ENCODE measurements around the gene ACSF3.

- TF ChIP-seq CTCF (conservative IDR thresholded peaks at IDR 0.05 in 1 of 2, IDR thresholded peaks at IDR 0.05 in 1 of 2; ENCODE audit: low read depth in 1 of 2, low read length in 2 of 2) (no peak), EZH2 (IDR thresholded peaks at IDR 0.05; ENCODE audit: low read length, missing control alignments) (no peak)
These were observed 84.9 kb downstream of the ACSF3 start for GRCh38 chr16:89178453-89179147.

Data from fibroblast of lung (primary cell).